ENCODE data around the gene IQCB1. TPM values are rescaled to one million over a fixed set of nuclear protein-coding genes. Genes with fewer than 3 reads are reported as not detected.

IQCB1 gene
- polyA plus RNA-seq, 3 donors = 29.3 to 44.5 (median 36.7) TPM

DNA sequence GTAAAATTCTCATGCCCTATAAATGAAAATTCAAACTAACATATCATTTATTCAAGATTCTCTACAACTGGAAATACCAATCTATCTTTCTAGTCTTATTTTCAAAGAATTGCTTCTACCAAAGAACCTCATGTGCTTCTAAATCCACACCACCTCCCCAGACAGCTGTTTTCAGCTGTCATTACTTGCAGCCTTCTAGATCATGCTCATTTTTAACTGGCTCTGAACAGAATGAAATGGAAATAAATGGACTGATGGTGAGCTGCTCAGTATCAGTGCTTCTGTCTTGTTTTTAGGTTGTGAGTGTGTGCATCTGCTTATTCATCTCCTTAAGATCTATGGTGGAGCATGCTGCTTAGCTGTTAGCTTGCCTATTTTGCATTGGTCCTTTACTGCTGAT, 114.7 kb downstream of the IQCB1 start:
- DNase-seq (ENCODE audit: extremely low read depth in 1 of 11, low read depth in 9 of 11, low spot score in 4 of 11) = no peak

Other genes starting within 250 kb of the IQCB1 start
- gene FBXO40, start 241.7 kb downstream of the IQCB1 start, polyA plus RNA-seq (ENCODE audit: insufficient read length in 3 of 3) = under 1 TPM in 1 of 3 donors, not detected in 2; 0.03 TPM
- gene HCLS1, start 174.2 kb downstream of the IQCB1 start, polyA plus RNA-seq (ENCODE audit: insufficient read length in 3 of 3) = 1 to 10 TPM; 4.9 to 8.2 (median 7.6) TPM
- gene GOLGB1, start 85.3 kb downstream of the IQCB1 start, polyA plus RNA-seq (ENCODE audit: insufficient read length in 3 of 3) = 10 to 100 TPM; 80.1 to 98.1 (median 88.4) TPM
- 10 to 100 TPM in 1 of 3 donors, 1 to 10 TPM in 2; 7.8 to 10.3 (median 8.2) TPM for gene EAF2, start 149 bp upstream of the IQCB1 start, polyA plus RNA-seq (ENCODE audit: insufficient read length in 3 of 3)
- gene SLC15A2, start 59.3 kb upstream of the IQCB1 start, polyA plus RNA-seq (ENCODE audit: insufficient read length in 3 of 3) = 10 to 100 TPM in 2 of 3 donors, 1 to 10 TPM in 1; 8.8 to 18.2 (median 12.7) TPM
- 1 to 10 TPM; 6.9 to 9.3 (median 7.6) TPM for gene ILDR1, start 187.2 kb upstream of the IQCB1 start, polyA plus RNA-seq (ENCODE audit: insufficient read length in 3 of 3)
- gene CD86, start 220.3 kb upstream of the IQCB1 start, polyA plus RNA-seq (ENCODE audit: insufficient read length in 3 of 3) = 1 to 10 TPM; 1.7 to 2.7 (median 1.9) TPM

All from renal cortex interstitium (tissue), 11 donors.